ENCODE measurements around the gene PLEKHB2. TPM values are rescaled to one million over a fixed set of nuclear protein-coding genes. Genes with fewer than 3 reads are reported as not detected.

The PLEKHB2 gene
- total and polyA plus RNA-seq, 10 of the 15 experiments (the other 5 are each of a cell fraction or from before 2014, with no cell fraction given), result 12.3 to 55.6 (median 26.2) TPM

DNA sequence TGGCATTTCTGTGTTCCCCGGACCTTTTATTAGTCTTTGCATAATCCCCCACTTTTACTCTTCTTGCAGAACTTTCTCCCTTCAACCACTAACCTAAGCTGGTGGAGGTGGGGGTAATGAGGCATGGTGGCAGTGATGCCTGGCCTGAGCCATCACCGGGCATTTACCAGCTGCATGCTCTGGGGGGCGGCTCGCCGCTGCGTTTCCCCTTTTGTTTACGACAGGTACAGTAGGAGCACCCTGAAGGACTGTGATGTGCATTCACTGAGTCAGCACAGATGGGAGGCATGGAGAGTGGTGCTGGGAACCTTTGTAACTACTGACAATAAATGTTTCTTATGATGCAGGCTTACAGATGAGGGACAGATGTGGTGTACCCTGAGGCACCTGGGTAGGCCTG is 46.9 kb downstream of the PLEKHB2 start:
- no peak for DNase-seq (ENCODE audit: low read depth, low spot score)
- H3K4me3 ChIP-seq, result no peak overlapping the region
- no TSS peak for BruUV-seq (replicated peaks)
- H4K20me1 ChIP-seq (ENCODE audit: control insufficient read depth, insufficient read depth), result no peaks in the 10 kb centered on the region
- H3K4me1 ChIP-seq (ENCODE audit: control insufficient read depth, insufficient read depth, low read length), result peaks cover 10% of the 10 kb centered on the region
- ChIA-PET POLR2A (no interaction called here), SMC1A (ENCODE audit: uncharacterized antibody, unreplicated experiment) (interaction anchor here (0.6 kb wide), 1 partner anchor 1479 kb away, joined by 3 read pairs; no protein-coding TSS in a partner anchor), RAD21 (ENCODE audit: unreplicated experiment) (no interaction called here), CTCF (interaction anchor here (0.7 kb wide), 1 partner anchor 183 kb away, joined by 4 read pairs; no protein-coding TSS in a partner anchor)
- intact Hi-C loops (cut with micrococcal nuclease; ENCODE audit: unreplicated experiment) (loop anchor here (5.0 to 10.0 kb wide), 2 partner anchors 260 to 523 kb away; no protein-coding TSS in a partner anchor), in situ Hi-C loops (cut with MboI) (loop anchor here (10.0 to 25.0 kb wide), 2 partner anchors 985 to 1217 kb away; no protein-coding TSS in a partner anchor)
- H3K27me3 ChIP-seq (replicated peaks in 1 of 2; ENCODE audit: control insufficient read depth in 2 of 2, insufficient read depth in 2 of 2, low read length in 1 of 2), result no peaks in the 10 kb centered on the region
- H2AFZ ChIP-seq (ENCODE audit: control insufficient read depth, low read depth, low read length), result no peak overlapping the region
- no peak overlapping the region for H3K9ac ChIP-seq (ENCODE audit: control insufficient read depth, insufficient read depth, low read length)
- H3K27ac ChIP-seq (ENCODE audit: control insufficient read depth, insufficient read depth), result no peak overlapping the region
- 18% methylated on average over 7 of the region's 7 CpGs for WGBS (ENCODE audit: insufficient coverage, insufficient replicate concordance, low lambda C conversion rate, missing lambda C conversion rate)
- ATAC-seq, result no peak
- H3K36me3 ChIP-seq (ENCODE audit: control insufficient read depth in 2 of 2, insufficient read depth in 2 of 2, low read length in 1 of 2), result peaks cover 7 to 10% of the 10 kb centered on the region in 2 experiments; a peak in 3 of 4 replicates
- TF ChIP-seq STAT3 (IDR thresholded peaks at IDR 0.05; ENCODE audit: low read depth, low read length), result no peak
- no peak for TF ChIP-seq ETV6 (conservative IDR thresholded peaks at IDR 0.05 in 1 of 2, IDR thresholded peaks at IDR 0.05 in 1 of 2; ENCODE audit: borderline replicate concordance in 1 of 2, low read depth in 1 of 2)
- TF ChIP-seq JUNB (IDR thresholded peaks at IDR 0.05), result no peak
- no peak for TF ChIP-seq ASH2L (IDR thresholded peaks at IDR 0.05; ENCODE audit: borderline replicate concordance, low read depth)
- TF ChIP-seq HDGF (IDR thresholded peaks at IDR 0.05), result no peak
- TF ChIP-seq, protein P1, sequence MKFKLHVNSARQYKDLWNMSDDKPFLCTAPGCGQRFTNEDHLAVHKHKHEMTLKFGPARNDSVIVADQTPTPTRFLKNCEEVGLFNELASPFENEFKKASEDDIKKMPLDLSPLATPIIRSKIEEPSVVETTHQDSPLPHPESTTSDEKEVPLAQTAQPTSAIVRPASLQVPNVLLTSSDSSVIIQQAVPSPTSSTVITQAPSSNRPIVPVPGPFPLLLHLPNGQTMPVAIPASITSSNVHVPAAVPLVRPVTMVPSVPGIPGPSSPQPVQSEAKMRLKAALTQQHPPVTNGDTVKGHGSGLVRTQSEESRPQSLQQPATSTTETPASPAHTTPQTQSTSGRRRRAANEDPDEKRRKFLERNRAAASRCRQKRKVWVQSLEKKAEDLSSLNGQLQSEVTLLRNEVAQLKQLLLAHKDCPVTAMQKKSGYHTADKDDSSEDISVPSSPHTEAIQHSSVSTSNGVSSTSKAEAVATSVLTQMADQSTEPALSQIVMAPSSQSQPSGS (IDR thresholded peaks at IDR 0.05; ENCODE audit: low read length), result no peak
- TF ChIP-seq TARDBP (IDR thresholded peaks at IDR 0.05; ENCODE audit: borderline replicate concordance), result no peak
- TF ChIP-seq, protein P2, sequence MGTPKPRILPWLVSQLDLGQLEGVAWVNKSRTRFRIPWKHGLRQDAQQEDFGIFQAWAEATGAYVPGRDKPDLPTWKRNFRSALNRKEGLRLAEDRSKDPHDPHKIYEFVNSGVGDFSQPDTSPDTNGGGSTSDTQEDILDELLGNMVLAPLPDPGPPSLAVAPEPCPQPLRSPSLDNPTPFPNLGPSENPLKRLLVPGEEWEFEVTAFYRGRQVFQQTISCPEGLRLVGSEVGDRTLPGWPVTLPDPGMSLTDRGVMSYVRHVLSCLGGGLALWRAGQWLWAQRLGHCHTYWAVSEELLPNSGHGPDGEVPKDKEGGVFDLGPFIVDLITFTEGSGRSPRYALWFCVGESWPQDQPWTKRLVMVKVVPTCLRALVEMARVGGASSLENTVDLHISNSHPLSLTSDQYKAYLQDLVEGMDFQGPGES (IDR thresholded peaks at IDR 0.05), result no peak
- TF ChIP-seq HCFC1 (IDR thresholded peaks at IDR 0.05; ENCODE audit: low read length), result no peak
- TF ChIP-seq IKZF1 (conservative IDR thresholded peaks at IDR 0.05), result no peak
- H3K79me2 ChIP-seq (ENCODE audit: control insufficient read depth, insufficient read depth, low read length), result no peaks in the 10 kb centered on the region
- no peak for FAIRE-seq
- no peaks in the 10 kb centered on the region for H3K9me3 ChIP-seq (replicated peaks; ENCODE audit: control insufficient read depth, insufficient read depth, low read length)
- H3K4me2 ChIP-seq (ENCODE audit: control insufficient read depth, insufficient read depth), result no peak overlapping the region

Data from GM12878 (cell line).